ENCODE results near the gene RAB11FIP4.

The RAB11FIP4 gene

DNA sequence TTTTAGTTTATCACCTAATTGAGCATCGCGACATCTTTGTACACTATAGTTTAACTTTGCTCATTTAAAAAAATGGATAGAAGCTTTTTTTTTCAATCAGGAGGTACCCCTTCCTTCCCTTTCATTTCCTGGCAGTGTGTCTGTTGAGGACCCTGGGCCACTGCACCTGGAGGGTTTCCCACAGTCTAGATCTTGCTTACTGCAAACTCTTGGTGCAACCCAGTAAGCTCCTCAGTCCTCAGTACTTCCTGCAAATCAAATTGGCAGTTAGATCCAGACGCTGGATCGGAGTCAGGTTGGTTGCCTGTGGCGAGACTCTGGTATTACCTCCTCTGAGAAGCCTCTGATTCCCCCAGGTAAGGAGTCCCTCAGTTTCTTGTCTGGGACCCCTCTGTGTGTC is 162.0 kb downstream of the RAB11FIP4 start:
- no peak for TF ChIP-seq EZH2phosphoT487 (conservative IDR thresholded peaks at IDR 0.05; ENCODE audit: low read length)
- Histone ChIP-seq H3K36me3 (ENCODE audit: low read length) (no peaks in the 10 kb centered on the region), H3K9me2 (replicated peaks; ENCODE audit: insufficient read depth, low read length) (no peaks in the 10 kb centered on the region), H3K9me3 (ENCODE audit: insufficient read depth, low read length) (no peaks in the 10 kb centered on the region), H3K27me3 (ENCODE audit: low read length) (no peaks in the 10 kb centered on the region), H3K4me3 (ENCODE audit: insufficient read depth, low read length, poor library complexity, severe bottlenecking) (no peak overlapping the region), H3K27ac (ENCODE audit: low read depth, low read length) (no peak overlapping the region), H2AFZ (ENCODE audit: low read depth, low read length, severe bottlenecking) (no peak overlapping the region), H3K9ac (ENCODE audit: low read length) (no peak overlapping the region), H3F3A (ENCODE audit: insufficient read depth) (no peaks in the 10 kb centered on the region; the same call in 1 of the 2 replicates), H3K79me2 (ENCODE audit: insufficient read depth, low read length) (no peaks in the 10 kb centered on the region), H3K4me2 (ENCODE audit: low read depth, low read length, poor library complexity, severe bottlenecking) (no peak overlapping the region), H4K20me1 (ENCODE audit: low read depth, low read length) (no peaks in the 10 kb centered on the region)

DNA sequence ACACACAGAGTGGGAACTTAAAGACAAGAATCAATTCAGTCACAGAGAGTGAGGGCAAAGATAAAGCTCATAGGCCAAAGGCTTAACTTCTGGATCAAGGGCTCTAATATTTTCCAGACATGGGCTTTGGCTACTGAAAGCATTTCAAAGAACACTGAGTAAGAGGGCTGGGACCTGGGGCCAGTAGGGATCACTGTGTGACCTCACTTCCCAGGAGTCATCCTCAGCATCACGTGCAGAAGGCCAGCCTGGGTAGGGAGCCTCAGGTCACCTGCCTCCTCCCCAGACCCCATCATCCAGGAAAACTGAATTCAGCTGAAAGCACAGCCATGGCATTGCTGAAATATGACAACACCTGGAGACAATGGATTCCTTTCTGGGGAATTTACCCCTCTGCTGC is 163.5 kb downstream of the RAB11FIP4 start:
- no peaks in the 10 kb centered on the region for H4K20me1 ChIP-seq (ENCODE audit: low read depth, low read length)
- H3K9me3 ChIP-seq (ENCODE audit: insufficient read depth, low read length) = no peaks in the 10 kb centered on the region
- no peaks in the 10 kb centered on the region; the same call in 1 of the 2 replicates for H3F3A ChIP-seq (ENCODE audit: insufficient read depth)
- H3K4me2 ChIP-seq (ENCODE audit: low read depth, low read length, poor library complexity, severe bottlenecking) = no peak overlapping the region
- H3K27ac ChIP-seq (ENCODE audit: low read depth, low read length) = no peak overlapping the region
- TF ChIP-seq, protein P1, sequence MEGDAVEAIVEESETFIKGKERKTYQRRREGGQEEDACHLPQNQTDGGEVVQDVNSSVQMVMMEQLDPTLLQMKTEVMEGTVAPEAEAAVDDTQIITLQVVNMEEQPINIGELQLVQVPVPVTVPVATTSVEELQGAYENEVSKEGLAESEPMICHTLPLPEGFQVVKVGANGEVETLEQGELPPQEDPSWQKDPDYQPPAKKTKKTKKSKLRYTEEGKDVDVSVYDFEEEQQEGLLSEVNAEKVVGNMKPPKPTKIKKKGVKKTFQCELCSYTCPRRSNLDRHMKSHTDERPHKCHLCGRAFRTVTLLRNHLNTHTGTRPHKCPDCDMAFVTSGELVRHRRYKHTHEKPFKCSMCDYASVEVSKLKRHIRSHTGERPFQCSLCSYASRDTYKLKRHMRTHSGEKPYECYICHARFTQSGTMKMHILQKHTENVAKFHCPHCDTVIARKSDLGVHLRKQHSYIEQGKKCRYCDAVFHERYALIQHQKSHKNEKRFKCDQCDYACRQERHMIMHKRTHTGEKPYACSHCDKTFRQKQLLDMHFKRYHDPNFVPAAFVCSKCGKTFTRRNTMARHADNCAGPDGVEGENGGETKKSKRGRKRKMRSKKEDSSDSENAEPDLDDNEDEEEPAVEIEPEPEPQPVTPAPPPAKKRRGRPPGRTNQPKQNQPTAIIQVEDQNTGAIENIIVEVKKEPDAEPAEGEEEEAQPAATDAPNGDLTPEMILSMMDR (IDR thresholded peaks at IDR 0.05; ENCODE audit: insufficient read depth, low read length, poor library complexity, severe bottlenecking) = no peak
- no peak for TF ChIP-seq EZH2phosphoT487 (conservative IDR thresholded peaks at IDR 0.05; ENCODE audit: low read length)
- no peaks in the 10 kb centered on the region for H3K27me3 ChIP-seq (ENCODE audit: low read length)
- H3K36me3 ChIP-seq (ENCODE audit: low read length) = no peaks in the 10 kb centered on the region
- no peaks in the 10 kb centered on the region for H3K9me2 ChIP-seq (replicated peaks; ENCODE audit: insufficient read depth, low read length)
- no peaks in the 10 kb centered on the region for H3K79me2 ChIP-seq (ENCODE audit: insufficient read depth, low read length)
- no peak overlapping the region for H3K4me3 ChIP-seq (ENCODE audit: insufficient read depth, low read length, poor library complexity, severe bottlenecking)
- no peak overlapping the region for H2AFZ ChIP-seq (ENCODE audit: low read depth, low read length, severe bottlenecking)
- no peak overlapping the region for H3K9ac ChIP-seq (ENCODE audit: low read length)

GRCh38 chr17:31556969-31557645 is 165.6 kb downstream of the RAB11FIP4 start:
- TF ChIP-seq, protein P1 (IDR thresholded peaks at IDR 0.05; ENCODE audit: insufficient read depth, low read length, poor library complexity, severe bottlenecking) = no peak
- TF ChIP-seq EZH2phosphoT487 (conservative IDR thresholded peaks at IDR 0.05; ENCODE audit: low read length) = no peak
- Histone ChIP-seq H3K9me2 (replicated peaks; ENCODE audit: insufficient read depth, low read length) (no peaks in the 10 kb centered on the region), H3K27me3 (ENCODE audit: low read length) (no peaks in the 10 kb centered on the region), H3F3A (ENCODE audit: insufficient read depth) (no peaks in the 10 kb centered on the region), H3K27ac (ENCODE audit: low read depth, low read length) (no peak overlapping the region), H3K36me3 (ENCODE audit: low read length) (no peaks in the 10 kb centered on the region), H3K4me3 (ENCODE audit: insufficient read depth, low read length, poor library complexity, severe bottlenecking) (no peak overlapping the region), H4K20me1 (ENCODE audit: low read depth, low read length) (no peaks in the 10 kb centered on the region), H3K79me2 (ENCODE audit: insufficient read depth, low read length) (no peaks in the 10 kb centered on the region), H3K9ac (ENCODE audit: low read length) (no peak overlapping the region), H3K4me2 (ENCODE audit: low read depth, low read length, poor library complexity, severe bottlenecking) (no peak overlapping the region), H2AFZ (ENCODE audit: low read depth, low read length, severe bottlenecking) (no peak overlapping the region), H3K9me3 (ENCODE audit: insufficient read depth, low read length) (no peaks in the 10 kb centered on the region)
